HG03060 (cell line): Measurements from ENCODE around the gene ACTL7A.
"Not testable (repeated sequence)": the region's sequence is repeated elsewhere in the genome, so short reads cannot be mapped to it uniquely, and the experiment has no call there.

Source experiments
- ATAC-seq: cut with Tn5 transposase; IDR thresholded peaks from one replicate; pipeline ENCODE4 v1.9.1; 2021; ENCODE audit warnings: low read depth, moderate number of reproducible peaks; ENCODE audit not compliant: unreplicated experiment

The ACTL7A gene

GRCh38 chr9:108861997-108862396 lies at the start of gene ACTL7A:
Gene ACTL7A (plus strand): TSS chr9:108862266. CDS start chr9:108862323, 57 bp downstream.
- no peak for ATAC-seq

GRCh38 chr9:108812396-108813025 lies 49.6 kb upstream of the ACTL7A start:
- no peak for ATAC-seq

- ATAC-seq, result no peak
Measured at GRCh38 chr9:108813951-108814601, 48.0 kb upstream of the ACTL7A start.

- ATAC-seq, result no peak
Measured at GRCh38 chr9:108815156-108815555, 46.9 kb upstream of the ACTL7A start.

GRCh38 chr9:108816037-108816436 lies 46.0 kb upstream of the ACTL7A start:
- ATAC-seq, result no peak

GRCh38 chr9:108823829-108824228 lies 38.2 kb upstream of the ACTL7A start:
- ATAC-seq, result no peak

GRCh38 chr9:108830272-108830671 lies 31.8 kb upstream of the ACTL7A start:
- ATAC-seq, result no peak

GRCh38 chr9:108831496-108832178 lies 30.4 kb upstream of the ACTL7A start:
- no peak for ATAC-seq

GRCh38 chr9:108832179-108832500 lies 29.9 kb upstream of the ACTL7A start:
- no peak for ATAC-seq

- ATAC-seq, result no peak
Measured at GRCh38 chr9:108834959-108835665, 27.0 kb upstream of the ACTL7A start.

- no peak for ATAC-seq
Measured at GRCh38 chr9:108835831-108836230, 26.2 kb upstream of the ACTL7A start.

- no peak for ATAC-seq
Measured at GRCh38 chr9:108836319-108836718, 25.7 kb upstream of the ACTL7A start.

GRCh38 chr9:108836781-108837180 lies 25.3 kb upstream of the ACTL7A start:
- no peak for ATAC-seq

- ATAC-seq, result no peak
Measured at GRCh38 chr9:108837530-108837929, 24.5 kb upstream of the ACTL7A start.

GRCh38 chr9:108838017-108838416 lies 24.0 kb upstream of the ACTL7A start:
- ATAC-seq, result no peak

- not testable (repeated sequence) for ATAC-seq
Measured at GRCh38 chr9:108839561-108839960, 22.5 kb upstream of the ACTL7A start.

GRCh38 chr9:108842610-108843295 lies 19.3 kb upstream of the ACTL7A start:
- ATAC-seq, result no peak

- no peak for ATAC-seq
Measured at GRCh38 chr9:108844391-108844790, 17.7 kb upstream of the ACTL7A start.

GRCh38 chr9:108844856-108845255 lies 17.2 kb upstream of the ACTL7A start:
- ATAC-seq, result no peak

GRCh38 chr9:108845507-108845906 lies 16.6 kb upstream of the ACTL7A start:
- no peak for ATAC-seq

GRCh38 chr9:108845947-108846346 lies 16.1 kb upstream of the ACTL7A start:
- no peak for ATAC-seq
